Measurements from ENCODE around the gene PRKRA. TPM values are rescaled to one million over a fixed set of nuclear protein-coding genes. Genes with fewer than 3 reads are reported as not detected.

The PRKRA gene
- total RNA-seq: 100 to 1,000 TPM in 1 of 4 donors, 10 to 100 TPM in 3; 35.6 to 317 (median 56.9) TPM

- intact Hi-C loops (cut with DNase I; ENCODE audit: low total_unique reads) (loop anchor here (2.0 kb wide), 1 partner anchor 28 kb away; the partner anchor contains the start of gene FKBP7), in situ Hi-C loops (cut with MboI; ENCODE audit: low pct_ligation_motif_present in 1 of 4, low pct_unique_long_range_greater_than_20kb in 1 of 4, low sequenced_read_pairs in 3 of 4) (no loop called here)
- peak; percentile 95 for TF ChIP-seq POLR2A (IDR thresholded peaks at IDR 0.05)
- no peak for TF ChIP-seq EP300 (IDR thresholded peaks at IDR 0.05; ENCODE audit: low read depth)
- TF ChIP-seq, protein P1, sequence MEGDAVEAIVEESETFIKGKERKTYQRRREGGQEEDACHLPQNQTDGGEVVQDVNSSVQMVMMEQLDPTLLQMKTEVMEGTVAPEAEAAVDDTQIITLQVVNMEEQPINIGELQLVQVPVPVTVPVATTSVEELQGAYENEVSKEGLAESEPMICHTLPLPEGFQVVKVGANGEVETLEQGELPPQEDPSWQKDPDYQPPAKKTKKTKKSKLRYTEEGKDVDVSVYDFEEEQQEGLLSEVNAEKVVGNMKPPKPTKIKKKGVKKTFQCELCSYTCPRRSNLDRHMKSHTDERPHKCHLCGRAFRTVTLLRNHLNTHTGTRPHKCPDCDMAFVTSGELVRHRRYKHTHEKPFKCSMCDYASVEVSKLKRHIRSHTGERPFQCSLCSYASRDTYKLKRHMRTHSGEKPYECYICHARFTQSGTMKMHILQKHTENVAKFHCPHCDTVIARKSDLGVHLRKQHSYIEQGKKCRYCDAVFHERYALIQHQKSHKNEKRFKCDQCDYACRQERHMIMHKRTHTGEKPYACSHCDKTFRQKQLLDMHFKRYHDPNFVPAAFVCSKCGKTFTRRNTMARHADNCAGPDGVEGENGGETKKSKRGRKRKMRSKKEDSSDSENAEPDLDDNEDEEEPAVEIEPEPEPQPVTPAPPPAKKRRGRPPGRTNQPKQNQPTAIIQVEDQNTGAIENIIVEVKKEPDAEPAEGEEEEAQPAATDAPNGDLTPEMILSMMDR (IDR thresholded peaks at IDR 0.05): peak in 1 of 5 experiments; percentile 2
- TF ChIP-seq POLR2AphosphoS5 (IDR thresholded peaks at IDR 0.05): peak; percentile 95 to 97 (median 97)
Measured at GRCh38 chr2:178450774-178451525, at the start of gene PRKRA, which contains the start of gene PJVK. Gene PRKRA (minus strand): TSS chr2:178451175. CDS start chr2:178451030, 145 bp downstream. Gene PJVK (plus strand): TSS chr2:178451378. CDS start chr2:178453410, 2,032 bp downstream.

GRCh38 chr2:178499640-178500039 is 48.7 kb upstream of the PRKRA start:
- in situ Hi-C loops (cut with MboI; ENCODE audit: low pct_ligation_motif_present in 1 of 4, low pct_unique_long_range_greater_than_20kb in 1 of 4, low sequenced_read_pairs in 3 of 4) (no loop called here), intact Hi-C loops (cut with DNase I; ENCODE audit: low total_unique reads) (no loop called here)
- Histone ChIP-seq H3K27me3 (no peaks in the 10 kb centered on the region), H3K4me3 (no peak overlapping the region), H3K36me3 (peaks cover 0 to 69% (median 25%) of the 10 kb centered on the region in 4 donors), H3K4me1 (peaks cover 0 to 15% (median 6%) of the 10 kb centered on the region in 4 donors), H3K27ac (no peak overlapping the region), H3K9me3 (no peaks in the 10 kb centered on the region)
- DNase-seq: no peak
- TF ChIP-seq POLR2AphosphoS5 (IDR thresholded peaks at IDR 0.05): no peak
- no peak for TF ChIP-seq POLR2A (IDR thresholded peaks at IDR 0.05)
- no peak for TF ChIP-seq EP300 (IDR thresholded peaks at IDR 0.05; ENCODE audit: low read depth)
- TF ChIP-seq, protein P1 (IDR thresholded peaks at IDR 0.05): no peak
- 87 to 98% methylated on average over 3 of the region's 3 CpGs for WGBS, 2 donors (ENCODE audit: low coverage in 1 of 2)

More at GRCh38 chr2:178450774-178451525, at the start of gene PRKRA, which contains the start of gene PJVK:
- no peaks in the 10 kb centered on the region for H3K9me3 ChIP-seq
- 6% methylated on average over 30 of the region's 76 CpGs; no CpG with 5 or more reads in 1 of the 2 donors for WGBS, 2 donors (ENCODE audit: low coverage in 1 of 2)
- peak; percentile 98 for DNase-seq
- peak within 1 kb of the TSS; percentile 53 to 99 (median 82) for H3K4me3 ChIP-seq
- peak within 1 kb of the TSS; percentile 95 to 100 (median 96) for H3K27ac ChIP-seq
- peaks cover 0 to 10% (median 3%) of the 10 kb centered on the region in 4 donors for H3K36me3 ChIP-seq
- H3K27me3 ChIP-seq: no peaks in the 10 kb centered on the region
- peaks cover 6 to 31% (median 22%) of the 10 kb centered on the region in 4 donors for H3K4me1 ChIP-seq

- no peak for TF ChIP-seq EP300 (IDR thresholded peaks at IDR 0.05; ENCODE audit: low read depth)
- TF ChIP-seq POLR2A (IDR thresholded peaks at IDR 0.05): no peak
- TF ChIP-seq, protein P1 (IDR thresholded peaks at IDR 0.05): no peak
- TF ChIP-seq POLR2AphosphoS5 (IDR thresholded peaks at IDR 0.05): no peak
- intact Hi-C loops (cut with DNase I; ENCODE audit: low total_unique reads): no loop called here
- no peaks in the 10 kb centered on the region for H3K27me3 ChIP-seq
- no peak overlapping the region for H3K4me3 ChIP-seq
- in situ Hi-C loops (cut with MboI; ENCODE audit: low pct_ligation_motif_present in 1 of 4, low pct_unique_long_range_greater_than_20kb in 1 of 4, low sequenced_read_pairs in 3 of 4): no loop called here
- H3K4me1 ChIP-seq: peaks cover 0 to 15% (median 6%) of the 10 kb centered on the region in 4 donors
- H3K27ac ChIP-seq: no peak overlapping the region
- peaks cover 0 to 68% (median 27%) of the 10 kb centered on the region in 4 donors for H3K36me3 ChIP-seq
- no peaks in the 10 kb centered on the region for H3K9me3 ChIP-seq
- DNase-seq: no peak
Measured at GRCh38 chr2:178498137-178498536, 47.2 kb upstream of the PRKRA start.

GRCh38 chr2:178496049-178496448 is 45.1 kb upstream of the PRKRA start:
- in situ Hi-C loops (cut with MboI; ENCODE audit: low pct_ligation_motif_present in 1 of 4, low pct_unique_long_range_greater_than_20kb in 1 of 4, low sequenced_read_pairs in 3 of 4) (no loop called here), intact Hi-C loops (cut with DNase I; ENCODE audit: low total_unique reads) (no loop called here)
- Histone ChIP-seq H3K9me3 (no peaks in the 10 kb centered on the region), H3K27me3 (no peaks in the 10 kb centered on the region), H3K4me1 (peaks cover 0 to 15% (median 6%) of the 10 kb centered on the region in 4 donors), H3K36me3 (peaks cover 0 to 65% (median 27%) of the 10 kb centered on the region in 4 donors), H3K27ac (peak overlapping the region; percentile 46 to 58 (median 52)), H3K4me3 (no peak overlapping the region)
- DNase-seq: no peak
- 50 to 66% methylated on average over 3 to 4 of the region's 4 CpGs for WGBS, 2 donors (ENCODE audit: low coverage in 1 of 2)
- TF ChIP-seq, protein P1 (IDR thresholded peaks at IDR 0.05): no peak
- TF ChIP-seq POLR2A (IDR thresholded peaks at IDR 0.05): no peak
- TF ChIP-seq POLR2AphosphoS5 (IDR thresholded peaks at IDR 0.05): no peak
- TF ChIP-seq EP300 (IDR thresholded peaks at IDR 0.05; ENCODE audit: low read depth): no peak
